ENCODE data around the gene SIRT6. TPM values are rescaled to one million over a fixed set of nuclear protein-coding genes. Genes with fewer than 3 reads are reported as not detected.
"Not testable (repeated sequence)": the region's sequence is repeated elsewhere in the genome, so short reads cannot be mapped to it uniquely, and the experiment has no call there.

Gene SIRT6
- total RNA-seq (10 to 100 TPM in 8 of 10 donors, 1 to 10 TPM in 2; 7.9 to 14.6 (median 11.9) TPM), polyA plus RNA-seq (10 to 100 TPM; 24.1 to 26.9 TPM)
- long read RNA-seq, donor 1, partial matches to known transcripts, result 0 of 2 reads
- long read RNA-seq, donor 1, other reads (novel, unspliced or antisense), result 2 of 2 reads
- long read RNA-seq, donor 2, partial matches to known transcripts, result 0 of 3 reads
- long read RNA-seq, donor 2, other reads (novel, unspliced or antisense), result 2 of 3 reads
- long read RNA-seq, donor 3, transcript SIRT6-202 (8 exons, 1,641 nt), result major isoform, 19 of 28 reads
- long read RNA-seq, donor 3, partial matches to known transcripts, result 1 of 28 reads
- long read RNA-seq, donor 3, other reads (novel, unspliced or antisense), result 6 of 28 reads

DNA sequence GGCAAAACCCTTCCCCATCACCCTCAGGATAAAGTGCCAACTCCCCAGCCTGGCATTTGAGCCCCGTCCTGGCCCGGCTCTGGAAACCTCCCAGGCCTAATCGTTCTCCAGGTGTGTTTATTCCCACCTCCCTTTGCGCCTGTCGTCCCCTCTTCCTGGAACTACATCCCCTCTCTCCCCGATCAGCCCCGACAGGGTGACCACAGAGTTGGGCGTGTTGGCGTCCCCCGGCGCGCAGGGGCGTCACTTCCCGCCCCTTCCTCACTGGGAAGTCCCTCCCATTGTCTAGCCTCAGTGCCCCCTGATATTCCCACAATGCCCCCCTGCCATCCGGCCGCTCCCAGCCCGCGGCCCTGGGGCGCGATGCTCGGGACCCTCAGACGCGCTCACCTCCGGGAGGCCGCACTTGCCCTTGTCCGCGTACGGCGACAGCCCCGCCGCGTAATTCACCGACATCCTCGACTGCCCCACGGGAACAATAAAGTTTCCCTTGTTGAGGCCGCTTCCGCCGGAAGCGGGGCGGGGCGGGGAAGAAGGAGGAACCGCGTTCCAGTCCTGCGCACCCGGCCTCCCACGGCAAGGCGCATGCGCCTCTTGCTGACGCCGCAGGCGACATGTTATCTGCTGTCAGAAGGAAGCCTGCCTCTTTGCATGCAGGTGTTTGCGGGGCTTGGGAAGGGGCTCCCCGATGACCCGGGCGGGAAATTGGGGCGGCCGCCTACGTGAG is at the start of gene SIRT6, which contains the start of gene ANKRD24:
Gene SIRT6 (minus strand): TSS at position 480 of the 727 bp plus-strand sequence. CDS start 24 bp downstream, at position 456.
Gene ANKRD24 (plus strand): TSS at position 606 of the 727 bp plus-strand sequence. CDS start 3,737 bp downstream, outside the sequence.
- TF ChIP-seq, protein P1, sequence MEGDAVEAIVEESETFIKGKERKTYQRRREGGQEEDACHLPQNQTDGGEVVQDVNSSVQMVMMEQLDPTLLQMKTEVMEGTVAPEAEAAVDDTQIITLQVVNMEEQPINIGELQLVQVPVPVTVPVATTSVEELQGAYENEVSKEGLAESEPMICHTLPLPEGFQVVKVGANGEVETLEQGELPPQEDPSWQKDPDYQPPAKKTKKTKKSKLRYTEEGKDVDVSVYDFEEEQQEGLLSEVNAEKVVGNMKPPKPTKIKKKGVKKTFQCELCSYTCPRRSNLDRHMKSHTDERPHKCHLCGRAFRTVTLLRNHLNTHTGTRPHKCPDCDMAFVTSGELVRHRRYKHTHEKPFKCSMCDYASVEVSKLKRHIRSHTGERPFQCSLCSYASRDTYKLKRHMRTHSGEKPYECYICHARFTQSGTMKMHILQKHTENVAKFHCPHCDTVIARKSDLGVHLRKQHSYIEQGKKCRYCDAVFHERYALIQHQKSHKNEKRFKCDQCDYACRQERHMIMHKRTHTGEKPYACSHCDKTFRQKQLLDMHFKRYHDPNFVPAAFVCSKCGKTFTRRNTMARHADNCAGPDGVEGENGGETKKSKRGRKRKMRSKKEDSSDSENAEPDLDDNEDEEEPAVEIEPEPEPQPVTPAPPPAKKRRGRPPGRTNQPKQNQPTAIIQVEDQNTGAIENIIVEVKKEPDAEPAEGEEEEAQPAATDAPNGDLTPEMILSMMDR (IDR thresholded peaks at IDR 0.05), result no peak
- peak within 1 kb of the TSS; percentile 63 to 94 (median 83) for H3K27ac ChIP-seq
- H3K4me3 ChIP-seq, result peak within 1 kb of the TSS; percentile 73 to 97 (median 88)
- DNase-seq (peak; percentile 96 to 97), ATAC-seq (peak; percentile 95 to 98 (median 98))
- peaks cover 0 to 35% (median 6%) of the 10 kb centered on the region in 9 donors for H3K36me3 ChIP-seq
- WGBS, 2 donors, result 0 to 1% methylated on average over 58 of the region's 58 CpGs
- H3K27me3 ChIP-seq, result no peaks in the 10 kb centered on the region
- intact Hi-C loops (cut with DNase I), result loop anchor here in 1 of 10 donors (5.0 kb wide), 1 partner anchor 195 kb away; the partner anchor contains the start of gene EEF2
- peaks cover 0 to 37% (median 20%) of the 10 kb centered on the region in 9 donors for H3K4me1 ChIP-seq
- H3K9me3 ChIP-seq, result no peaks in the 10 kb centered on the region

DNA sequence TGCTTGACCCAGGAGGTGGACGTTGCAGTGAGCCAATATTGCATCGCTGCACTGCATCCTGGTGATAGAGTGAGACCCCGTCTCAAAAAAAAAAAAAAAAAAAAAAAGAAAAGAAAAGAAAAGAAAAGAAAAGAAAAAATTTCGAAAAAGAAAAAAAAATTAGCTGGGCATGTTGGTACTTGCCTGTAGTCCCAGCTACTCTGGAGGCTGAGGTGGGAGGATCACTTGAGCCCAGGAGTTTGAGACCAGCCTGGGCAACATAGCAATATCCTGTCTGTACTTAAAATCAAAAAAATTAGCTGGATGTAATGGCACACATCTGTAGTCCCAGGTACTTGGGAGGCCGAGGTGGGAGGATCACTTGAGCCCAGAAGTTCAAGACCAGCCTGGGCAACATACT is 49.8 kb upstream of the SIRT6 start:
- H3K36me3 ChIP-seq; H3K4me3 ChIP-seq; intact Hi-C loops (cut with DNase I); DNase-seq; ATAC-seq; H3K27ac ChIP-seq; H3K9me3 ChIP-seq: not testable (repeated sequence)
- H3K4me1 ChIP-seq, result peaks cover 0 to 11% (median 0%) of the 10 kb centered on the region in 9 donors
- 74 to 79% methylated on average over 5 of the region's 5 CpGs for WGBS, 2 donors
- H3K27me3 ChIP-seq, result peaks cover 0 to 76% (median 39%) of the 10 kb centered on the region in 7 donors

DNA sequence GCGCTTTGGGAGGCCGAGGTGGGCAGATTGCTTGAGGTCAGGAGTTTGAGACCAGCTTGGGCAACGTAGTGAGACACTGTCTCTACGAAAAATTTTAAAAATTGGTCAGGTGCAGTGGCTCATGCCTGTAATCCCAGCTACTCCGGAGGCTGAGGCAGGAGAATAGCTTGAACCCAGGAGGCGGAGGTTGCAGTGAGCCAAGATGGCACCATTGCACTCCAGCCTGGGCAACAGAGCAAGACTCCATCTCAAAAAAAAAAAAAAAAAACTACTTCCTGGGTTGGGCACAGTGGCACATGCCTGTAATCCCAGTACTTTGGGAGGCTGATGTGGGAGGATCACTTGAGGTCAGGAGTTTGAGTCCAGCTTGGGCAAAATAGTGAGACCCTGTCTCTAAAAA is 49.2 kb upstream of the SIRT6 start:
- intact Hi-C loops (cut with DNase I); H3K36me3 ChIP-seq; DNase-seq; H3K4me3 ChIP-seq; H3K9me3 ChIP-seq; ATAC-seq; H3K27ac ChIP-seq: not testable (repeated sequence)
- WGBS, 2 donors, result 89 to 91% methylated on average over 6 of the region's 6 CpGs
- peaks cover 0 to 11% (median 0%) of the 10 kb centered on the region in 9 donors for H3K4me1 ChIP-seq
- H3K27me3 ChIP-seq, result peaks cover 0 to 79% (median 41%) of the 10 kb centered on the region in 7 donors

DNA sequence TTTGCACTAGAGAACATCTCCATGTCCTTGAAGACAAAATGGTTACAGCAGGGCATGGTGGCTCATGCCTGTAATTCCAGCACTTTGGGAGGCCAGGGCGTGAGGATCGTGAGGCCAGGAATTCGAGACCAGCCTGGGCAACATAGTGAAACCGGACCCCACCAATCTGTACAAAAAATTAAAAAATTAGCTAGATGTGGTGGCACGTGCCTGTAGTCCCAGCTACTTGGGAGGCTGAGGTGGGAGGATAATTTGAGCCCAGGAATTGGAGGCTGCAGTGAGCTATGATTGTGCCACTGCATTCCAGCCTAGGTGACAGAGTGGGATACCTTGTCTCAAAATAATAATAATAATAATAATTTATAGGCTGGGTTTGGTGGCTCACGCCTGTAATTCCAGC is 47.9 kb upstream of the SIRT6 start:
- peaks cover 0 to 11% (median 0%) of the 10 kb centered on the region in 9 donors for H3K4me1 ChIP-seq
- H3K36me3 ChIP-seq; intact Hi-C loops (cut with DNase I); H3K27ac ChIP-seq; ATAC-seq; H3K9me3 ChIP-seq; DNase-seq; H3K4me3 ChIP-seq: not testable (repeated sequence)
- H3K27me3 ChIP-seq, result peaks cover 0 to 79% (median 41%) of the 10 kb centered on the region in 7 donors
- WGBS, 2 donors, result 85 to 94% methylated on average over 6 of the region's 6 CpGs

DNA sequence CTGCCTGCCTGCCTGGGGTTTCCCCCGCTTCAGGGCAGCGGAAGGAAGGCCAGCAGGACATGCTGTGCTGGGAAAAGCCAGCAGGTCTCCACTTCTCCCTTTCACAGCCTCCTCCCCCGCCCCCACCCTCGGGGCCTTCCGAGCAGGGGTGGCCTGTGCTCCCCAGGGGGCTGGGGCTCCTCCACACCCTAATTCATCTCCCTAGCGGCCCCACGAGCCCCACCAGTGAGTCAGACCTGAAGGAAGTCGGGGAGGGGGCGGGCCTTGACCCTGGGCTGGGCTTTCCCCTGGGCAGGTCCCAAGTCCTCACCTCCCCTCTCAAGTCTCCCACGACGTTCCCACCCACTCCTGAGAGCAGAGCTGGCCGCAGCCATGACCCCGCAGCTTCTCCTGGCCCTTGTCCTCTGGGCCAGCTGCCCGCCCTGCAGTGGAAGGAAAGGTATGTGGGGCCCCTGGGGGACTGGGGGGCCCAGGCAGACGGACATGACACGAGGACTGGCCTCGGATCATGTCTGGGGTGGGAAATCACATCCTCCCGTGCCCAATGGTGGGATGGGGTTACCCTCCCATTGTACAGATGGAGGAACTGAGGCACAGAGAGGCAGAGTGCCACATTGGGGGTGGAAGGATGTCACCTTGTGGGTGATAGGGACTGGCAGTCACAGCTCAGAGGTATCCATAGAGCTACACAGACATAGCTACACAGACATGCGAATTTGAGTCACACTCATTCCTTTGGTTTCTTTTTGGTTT is 47.0 kb upstream of the SIRT6 start, which contains the start of gene EBI3:
Gene EBI3 (plus strand): TSS at position 345 of the 753 bp plus-strand sequence. CDS start 28 bp downstream, at position 373.
- Histone ChIP-seq H3K9me3 (no peaks in the 10 kb centered on the region), H3K27me3 (peaks cover 0 to 71% (median 41%) of the 10 kb centered on the region in 7 donors), H3K4me3 (no peak within 1 kb of the TSS), H3K36me3 (no peaks in the 10 kb centered on the region), H3K4me1 (peaks cover 0 to 11% (median 0%) of the 10 kb centered on the region in 9 donors), H3K27ac (peak within 1 kb of the TSS in 1 of 10 donors; percentile 31)
- DNase-seq (no peak), ATAC-seq (peak in 7 of 8 donors; percentile 39 to 80 (median 56))
- TF ChIP-seq, protein P1 (IDR thresholded peaks at IDR 0.05), result no peak
- WGBS, 2 donors, result 13% methylated on average over 19 of the region's 19 CpGs
- intact Hi-C loops (cut with DNase I), result no loop called here
